ENCODE measurements around the gene SNX1.
A peak's percentile ranks its signal among the peaks of the same experiment; 100 is the strongest.

Gene SNX1

GRCh38 chr15:64144565-64145281 is 48.9 kb downstream of the SNX1 start:
- Mint-ChIP-seq H3K27ac (peak overlapping the region; percentile 48), H3K36me3 (peaks cover 44% of the 10 kb centered on the region), H3K4me1 (peaks cover 18% of the 10 kb centered on the region), H3K9me3 (no peaks in the 10 kb centered on the region), H3K4me3 (no peak overlapping the region)
- DNase-seq (ENCODE audit: low spot score in 2 of 2) (no peak), ATAC-seq (peak; percentile 46)

- Mint-ChIP-seq H3K27ac (no peak overlapping the region), H3K4me3 (no peak overlapping the region), H3K36me3 (peaks cover 37% of the 10 kb centered on the region), H3K9me3 (no peaks in the 10 kb centered on the region), H3K4me1 (peaks cover 27% of the 10 kb centered on the region)
- DNase-seq (ENCODE audit: low spot score in 2 of 2) (no peak), ATAC-seq (no peak)
Observed at GRCh38 chr15:64146041-64146440, 50.3 kb downstream of the SNX1 start.

- H3K9me3 Mint-ChIP-seq: no peaks in the 10 kb centered on the region
- H3K27ac Mint-ChIP-seq: no peak overlapping the region
- H3K36me3 Mint-ChIP-seq: peaks cover 34% of the 10 kb centered on the region
- H3K4me3 Mint-ChIP-seq: no peak overlapping the region
- DNase-seq (ENCODE audit: low spot score in 2 of 2) (no peak), ATAC-seq (no peak)
- peaks cover 25% of the 10 kb centered on the region for H3K4me1 Mint-ChIP-seq
Observed at GRCh38 chr15:64146520-64146884, 50.7 kb downstream of the SNX1 start.

- DNase-seq (ENCODE audit: low spot score in 2 of 2) (no peak), ATAC-seq (no peak)
- no peak overlapping the region for H3K27ac Mint-ChIP-seq
- peaks cover 19% of the 10 kb centered on the region for H3K4me1 Mint-ChIP-seq
- H3K4me3 Mint-ChIP-seq: no peak overlapping the region
- no peaks in the 10 kb centered on the region for H3K9me3 Mint-ChIP-seq
- peaks cover 31% of the 10 kb centered on the region for H3K36me3 Mint-ChIP-seq
Observed at GRCh38 chr15:64146885-64147681, 51.3 kb downstream of the SNX1 start.

- no peak for ATAC-seq
- peaks cover 24% of the 10 kb centered on the region for H3K4me1 Mint-ChIP-seq
- H3K36me3 Mint-ChIP-seq: peaks cover 28% of the 10 kb centered on the region
- H3K4me3 Mint-ChIP-seq: no peak overlapping the region
- no peaks in the 10 kb centered on the region for H3K9me3 Mint-ChIP-seq
- no peak for DNase-seq (ENCODE audit: low spot score in 2 of 2)
- H3K27ac Mint-ChIP-seq: no peak overlapping the region
Observed at GRCh38 chr15:64148168-64148567, 52.4 kb downstream of the SNX1 start.

- Mint-ChIP-seq H3K27ac (no peak overlapping the region), H3K4me1 (peaks cover 28% of the 10 kb centered on the region), H3K4me3 (no peak overlapping the region), H3K9me3 (no peaks in the 10 kb centered on the region), H3K36me3 (peaks cover 28% of the 10 kb centered on the region)
- DNase-seq (ENCODE audit: low spot score in 2 of 2) (no peak), ATAC-seq (no peak)
Observed at GRCh38 chr15:64148581-64148980, 52.8 kb downstream of the SNX1 start.

- ATAC-seq (no peak), DNase-seq (ENCODE audit: low spot score in 2 of 2) (no peak)
- Mint-ChIP-seq H3K4me1 (peaks cover 33% of the 10 kb centered on the region), H3K4me3 (peak overlapping the region; percentile 1), H3K27ac (no peak overlapping the region), H3K9me3 (no peaks in the 10 kb centered on the region), H3K36me3 (peaks cover 29% of the 10 kb centered on the region)
Observed at GRCh38 chr15:64149424-64149823, 53.6 kb downstream of the SNX1 start.

GRCh38 chr15:64149893-64150578 is 54.3 kb downstream of the SNX1 start:
- Mint-ChIP-seq H3K27ac (no peak overlapping the region), H3K36me3 (peaks cover 29% of the 10 kb centered on the region), H3K4me3 (peak overlapping the region; percentile 1), H3K9me3 (no peaks in the 10 kb centered on the region), H3K4me1 (peaks cover 33% of the 10 kb centered on the region)
- no peak for ATAC-seq
- DNase-seq (ENCODE audit: low spot score in 2 of 2): no peak

- ATAC-seq (peak; percentile 4), DNase-seq (ENCODE audit: low spot score in 2 of 2) (peak; percentile 16 to 62)
- no peak within 1 kb of the TSS for H3K27ac Mint-ChIP-seq
- peaks cover 46% of the 10 kb centered on the region for H3K36me3 Mint-ChIP-seq
- peaks cover 37% of the 10 kb centered on the region for H3K4me1 Mint-ChIP-seq
- no peaks in the 10 kb centered on the region for H3K9me3 Mint-ChIP-seq
- peak within 1 kb of the TSS; percentile 71 for H3K4me3 Mint-ChIP-seq
Observed at GRCh38 chr15:64151727-64152506, 56.1 kb downstream of the SNX1 start, which contains the start of gene SNX22. Gene SNX22 (plus strand): TSS chr15:64151731. CDS start chr15:64151776, 45 bp downstream.

GRCh38 chr15:64152507-64153387 is 57.0 kb downstream of the SNX1 start:
- ATAC-seq: no peak
- DNase-seq (ENCODE audit: low spot score in 2 of 2): peak in 1 of 2 donors; percentile 61
- H3K9me3 Mint-ChIP-seq: no peaks in the 10 kb centered on the region
- H3K4me1 Mint-ChIP-seq: peaks cover 44% of the 10 kb centered on the region
- H3K4me3 Mint-ChIP-seq: peak overlapping the region; percentile 71
- peak overlapping the region; percentile 58 for H3K27ac Mint-ChIP-seq
- peaks cover 54% of the 10 kb centered on the region for H3K36me3 Mint-ChIP-seq

- H3K4me3 Mint-ChIP-seq: peak overlapping the region; percentile 71
- H3K27ac Mint-ChIP-seq: peak overlapping the region; percentile 58
- peaks cover 64% of the 10 kb centered on the region for H3K36me3 Mint-ChIP-seq
- no peaks in the 10 kb centered on the region for H3K9me3 Mint-ChIP-seq
- ATAC-seq: peak; percentile 86
- DNase-seq (ENCODE audit: low spot score in 2 of 2): peak; percentile 97 to 98
- peaks cover 54% of the 10 kb centered on the region for H3K4me1 Mint-ChIP-seq
Observed at GRCh38 chr15:64153480-64154367, 57.9 kb downstream of the SNX1 start.

- H3K36me3 Mint-ChIP-seq: peaks cover 83% of the 10 kb centered on the region
- H3K27ac Mint-ChIP-seq: peak overlapping the region; percentile 27
- no peak overlapping the region for H3K4me3 Mint-ChIP-seq
Observed at GRCh38 chr15:64155802-64156651, 60.2 kb downstream of the SNX1 start.

More at GRCh38 chr15:64155802-64156651, 60.2 kb downstream of the SNX1 start:
- ATAC-seq (no peak), DNase-seq (ENCODE audit: low spot score in 2 of 2) (no peak)
- peaks cover 54% of the 10 kb centered on the region for H3K4me1 Mint-ChIP-seq
- H3K9me3 Mint-ChIP-seq: no peaks in the 10 kb centered on the region
